Ovary (tissue), 9 donors: Measurements from ENCODE around the gene TTC13. TPM values are rescaled to one million over a fixed set of nuclear protein-coding genes. Genes with fewer than 3 reads are reported as not detected.
A peak's percentile ranks its signal among the peaks of the same experiment; 100 is the strongest.

ENCODE experiments used
- DNase-seq, 5 donors: peaks; one replicate each; pipeline ENCODE4 v3.0.0-alpha.2; 2019 to 2020
- H3K27ac ChIP-seq, 2 donors: fragments of 200-600 bp; one replicate each; pipeline versions ENCODE4 v1.5.1 to v1.8.0; 2019 to 2022
- H3K27me3 ChIP-seq: fragments of 200-600 bp; one replicate; pipeline ENCODE4 v1.8.0; 2022
- H3K36me3 ChIP-seq: fragments of 200-600 bp; sonication (generic); one replicate; pipeline ENCODE4 v1.5.1; 2019
- H3K4me1 ChIP-seq: one replicate; pipeline ENCODE4 v1.8.1; 2013; ENCODE audit warnings: mild to moderate bottlenecking, moderate library complexity; ENCODE audit not compliant: insufficient read depth
- H3K4me3 ChIP-seq: fragments of 200-600 bp; sonication (generic); one replicate; pipeline ENCODE4 v1.5.1; 2017
- H3K9me3 ChIP-seq, 2 donors: fragments of 200-600 bp in 1 of 2; sonication (generic) in 1 of 2; one replicate each; pipeline versions ENCODE4 v1.5.1 to v1.8.1; 2013 to 2019; ENCODE audit warnings: mild to moderate bottlenecking in 1 of 2, moderate library complexity in 1 of 2
- CTCF ChIP-seq, 3 donors: fragments of 450-650 bp in 2 of 3; fragments of 200-600 bp in 1 of 3; IDR thresholded peaks; one replicate each; pipeline versions ENCODE4 v1.5.1 to v1.8.0; 2016 to 2022; ENCODE audit warnings: antibody characterized with exemption in 3 of 3, mild to moderate bottlenecking in 1 of 3
- EP300 ChIP-seq: sonication (generic); formaldehyde crosslinking; IDR thresholded peaks from one replicate; pipeline ENCODE4 v1.6.1; 2017; ENCODE audit warnings: antibody characterized with exemption
- POLR2A ChIP-seq: fragments of 450-650 bp; IDR thresholded peaks from one replicate; pipeline ENCODE4 v1.6.1; 2017; ENCODE audit warnings: antibody characterized with exemption, mild to moderate bottlenecking, moderate library complexity
- WGBS, 3 donors: extraction: QIAGEN DNeasy Blood & Tissue Kit in 1 of 3; methylation state at CpG; one replicate each; pipeline versions ENCODE4 v1.1.5 to v1.1.7; 2013 to 2017; 5-methylcytosine and 5-hydroxymethylcytosine counted together
- intact Hi-C, 4 donors: fragments of 100-400 bp; cut with DNase I; formaldehyde crosslinking; loops; one replicate each; pipeline versions ENCODE4 v1.11.0 to v1.15.1; 2022 to 2023
- polyA plus RNA-seq, 2 donors: library from polyadenylated mRNA; stranded (reverse); fragments of 200-250 nt in 1 of 2; fragments of 350-450 nt in 1 of 2; fragmentation: Illumina TruSeq in 1 of 2; extraction: RNeasy Lipid Tissue Mini Kit (QIAGEN cat#74804) in 1 of 2; gene quantifications; one replicate each; pipeline ENCODE4 v1.2.3, GENCODE V29; 2013 to 2014
- total RNA-seq, 7 donors: library from RNA; depleted of rRNA in 2 of 7; stranded (reverse); fragments of >200 nt in 2 of 7; fragmentation: NEBNext Ultra II Directional in 3 of 7; extraction: Animal tissue kit (Norgen Biotek cat#: 25700) in 3 of 7; gene quantifications; one replicate each; pipeline versions ENCODE4 v1.1.0 to v1.2.4, GENCODE V29; 2016 to 2023
- donor health status: DM: no; HTN: no; CAD: no; lungs with moderate emphysema.
- donor health status: DM: no; HTN: no; CAD: no.
- donor health status: Bipolar disorder and iron deficiency.
- donor health status: DM: yes; HTN: yes; CAD: no.
- donor health status: DM: no; HTN: no; CAD: no.
- donor health status: DM: yes; HTN: yes; CAD: no.

The TTC13 gene
- total and polyA plus RNA-seq, 9 donors, result 4.2 to 16.5 (median 10.8) TPM

DNA sequence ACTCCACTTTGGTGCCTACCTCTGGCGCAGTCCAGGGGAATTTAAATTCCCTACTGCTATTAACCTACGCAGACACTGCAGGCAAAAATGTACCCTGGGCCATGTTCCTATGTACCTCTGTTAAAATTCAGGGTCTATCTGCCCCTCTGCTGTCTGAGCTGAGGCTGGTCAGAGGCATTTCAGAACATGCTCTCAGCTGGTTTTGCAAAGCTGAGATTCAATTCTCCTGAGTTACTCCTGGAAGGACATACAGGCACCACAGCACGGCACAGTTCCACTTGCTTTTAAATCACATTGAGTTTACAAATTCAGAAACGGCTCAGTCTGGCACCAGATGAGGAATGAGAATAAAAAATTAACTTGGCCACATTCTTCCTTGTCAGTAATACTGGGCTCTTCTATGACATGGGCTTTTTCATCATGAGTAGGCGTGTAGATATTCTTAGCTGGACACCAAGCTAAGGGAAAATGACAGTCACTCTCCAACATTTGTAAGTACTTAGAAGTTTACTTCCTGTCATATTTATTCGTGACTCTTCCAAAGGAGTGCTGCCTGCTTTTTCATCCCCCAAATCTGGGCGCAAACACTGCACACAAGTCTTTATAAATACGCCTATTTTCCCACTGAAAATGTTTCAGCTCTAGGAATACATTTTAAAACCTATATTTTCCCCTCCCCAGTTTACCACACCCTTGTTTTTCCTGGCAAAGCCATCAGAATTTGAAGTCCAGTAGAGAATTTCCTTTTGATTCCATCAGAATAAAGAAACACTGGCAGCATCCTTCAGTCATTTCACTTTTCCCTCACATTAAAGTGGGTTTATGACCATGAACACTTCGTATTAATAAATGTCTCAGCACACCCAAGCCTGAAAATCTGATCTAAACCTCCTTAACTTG, 112.2 kb downstream of the TTC13 start:
- peaks cover 32% of the 10 kb centered on the region for H3K4me1 ChIP-seq
- 32 to 48% (median 44%) methylated on average over 9 of the region's 9 CpGs for WGBS, 3 donors
- intact Hi-C loops, result loop anchor here in 1 of 4 donors (10.0 kb wide), 1 partner anchor 62 kb away; no protein-coding TSS in a partner anchor

GRCh38 chr1:230865062-230865817, 113.4 kb downstream of the TTC13 start:
- WGBS, 3 donors, result 66 to 79% (median 69%) methylated on average over 8 of the region's 8 CpGs
- intact Hi-C loops, result loop anchor here in 1 of 4 donors (10.0 kb wide), 1 partner anchor 60 kb away; no protein-coding TSS in a partner anchor
- Histone ChIP-seq H3K27me3 (no peaks in the 10 kb centered on the region), H3K4me3 (no peak overlapping the region), H3K4me1 (peaks cover 37% of the 10 kb centered on the region), H3K36me3 (no peaks in the 10 kb centered on the region), H3K27ac (no peak overlapping the region), H3K9me3 (no peaks in the 10 kb centered on the region)
- no peak for DNase-seq
- TF ChIP-seq POLR2A, result no peak
- no peak for TF ChIP-seq EP300
- no peak for TF ChIP-seq CTCF (IDR thresholded peaks at IDR 0.05)

More for the DNA sequence above, 112.2 kb downstream of the TTC13 start:
- Histone ChIP-seq H3K36me3 (no peaks in the 10 kb centered on the region), H3K9me3 (no peaks in the 10 kb centered on the region), H3K27me3 (no peaks in the 10 kb centered on the region), H3K4me3 (peak overlapping the region; percentile 90), H3K27ac (no peak overlapping the region)
- no peak for DNase-seq
- TF ChIP-seq CTCF (IDR thresholded peaks at IDR 0.05), result no peak
- no peak for TF ChIP-seq POLR2A
- no peak for TF ChIP-seq EP300

DNA sequence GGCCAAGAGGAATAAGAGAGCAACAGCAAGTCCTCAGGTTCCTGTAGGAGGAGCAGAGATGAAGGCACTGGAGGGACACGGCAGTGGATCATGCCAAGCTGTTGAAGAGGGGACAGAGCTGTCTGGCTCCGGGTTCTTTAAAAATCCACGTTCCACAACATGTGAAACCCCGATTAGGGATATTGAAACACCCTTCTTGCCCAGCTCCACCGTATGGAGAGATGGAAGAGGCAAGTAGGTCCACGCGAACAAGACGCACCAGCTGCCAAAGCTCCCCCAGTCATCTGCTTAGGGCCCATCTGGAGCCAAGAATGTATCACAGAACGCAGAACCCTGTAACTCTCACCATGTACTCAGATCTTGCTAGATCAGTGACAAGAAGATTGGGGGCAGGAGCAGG, 114.2 kb downstream of the TTC13 start:
- Histone ChIP-seq H3K36me3 (no peaks in the 10 kb centered on the region), H3K4me3 (no peak overlapping the region), H3K9me3 (no peaks in the 10 kb centered on the region), H3K27me3 (no peaks in the 10 kb centered on the region), H3K27ac (no peak overlapping the region), H3K4me1 (peaks cover 38% of the 10 kb centered on the region)
- intact Hi-C loops, result loop anchor here in 1 of 4 donors (10.0 kb wide), 1 partner anchor 60 kb away; no protein-coding TSS in a partner anchor
- no peak for DNase-seq
- TF ChIP-seq EP300, result no peak
- TF ChIP-seq POLR2A, result no peak
- no peak for TF ChIP-seq CTCF (IDR thresholded peaks at IDR 0.05)
- WGBS, 3 donors, result 26 to 37% (median 32%) methylated on average over 9 of the region's 9 CpGs

GRCh38 chr1:230863449-230863848, 115.2 kb downstream of the TTC13 start:
- Histone ChIP-seq H3K36me3 (no peaks in the 10 kb centered on the region), H3K27me3 (no peaks in the 10 kb centered on the region), H3K27ac (peak overlapping the region; percentile 60 to 63), H3K4me3 (no peak overlapping the region), H3K9me3 (no peaks in the 10 kb centered on the region), H3K4me1 (peaks cover 41% of the 10 kb centered on the region)
- WGBS, 3 donors, result 28 to 31% (median 29%) methylated on average over 6 of the region's 6 CpGs
- intact Hi-C loops, result loop anchor here in 1 of 4 donors (10.0 kb wide), 1 partner anchor 59 kb away; no protein-coding TSS in a partner anchor
- TF ChIP-seq POLR2A (no peak), CTCF (IDR thresholded peaks at IDR 0.05) (no peak), EP300 (no peak)
- DNase-seq, result no peak
